ENCODE data around the gene TMEM178B. TPM values are rescaled to one million over a fixed set of nuclear protein-coding genes. Genes with fewer than 3 reads are reported as not detected.

The TMEM178B gene
- total and polyA plus RNA-seq, 7 donors = 0.16 to 4.7 (median 1.4) TPM; not detected in 2

- DNase-seq = no peak
- H3K36me3 ChIP-seq = no peaks in the 10 kb centered on the region
- H3K9me3 ChIP-seq = no peaks in the 10 kb centered on the region
- intact Hi-C loops (cut with DNase I) = no loop called here
- no peaks in the 10 kb centered on the region for H3K4me1 ChIP-seq
- TF ChIP-seq POLR2AphosphoS5 (IDR thresholded peaks at IDR 0.05) (no peak), EP300 (IDR thresholded peaks at IDR 0.05) (no peak), POLR2A (IDR thresholded peaks at IDR 0.05) (no peak), CTCF (IDR thresholded peaks at IDR 0.05) (no peak)
- H3K27ac ChIP-seq = no peak overlapping the region
- H3K4me3 ChIP-seq = no peak overlapping the region
- no peaks in the 10 kb centered on the region for H3K27me3 ChIP-seq
- 79 to 80% methylated on average over 6 of the region's 6 CpGs for WGBS, 2 donors
Measured at GRCh38 chr7:141389140-141389796, 315.4 kb downstream of the TMEM178B start.

- no peaks in the 10 kb centered on the region for H3K4me1 ChIP-seq
- H3K36me3 ChIP-seq = no peaks in the 10 kb centered on the region
- H3K27me3 ChIP-seq = no peaks in the 10 kb centered on the region
- 83% methylated on average over 6 of the region's 6 CpGs for WGBS, 2 donors
- no peak overlapping the region for H3K4me3 ChIP-seq
- TF ChIP-seq POLR2A (IDR thresholded peaks at IDR 0.05) (no peak), POLR2AphosphoS5 (IDR thresholded peaks at IDR 0.05) (no peak), EP300 (IDR thresholded peaks at IDR 0.05) (no peak), CTCF (IDR thresholded peaks at IDR 0.05) (no peak)
- intact Hi-C loops (cut with DNase I) = no loop called here
- no peak overlapping the region for H3K27ac ChIP-seq
- DNase-seq = no peak
- H3K9me3 ChIP-seq = no peaks in the 10 kb centered on the region
Measured at GRCh38 chr7:141390339-141390738, 316.5 kb downstream of the TMEM178B start.

- DNase-seq = no peak
- Histone ChIP-seq H3K9me3 (no peaks in the 10 kb centered on the region), H3K4me1 (no peaks in the 10 kb centered on the region), H3K27me3 (no peaks in the 10 kb centered on the region), H3K27ac (no peak overlapping the region), H3K36me3 (no peaks in the 10 kb centered on the region), H3K4me3 (no peak overlapping the region)
- 36 to 59% methylated on average over 4 of the region's 4 CpGs for WGBS, 2 donors
- TF ChIP-seq POLR2AphosphoS5 (IDR thresholded peaks at IDR 0.05) (no peak), EP300 (IDR thresholded peaks at IDR 0.05) (no peak), CTCF (IDR thresholded peaks at IDR 0.05) (no peak), POLR2A (IDR thresholded peaks at IDR 0.05) (no peak)
- intact Hi-C loops (cut with DNase I) = no loop called here
Measured at GRCh38 chr7:141393056-141393455, 319.2 kb downstream of the TMEM178B start.

- H3K36me3 ChIP-seq = no peaks in the 10 kb centered on the region
- H3K27ac ChIP-seq = no peak overlapping the region
- H3K9me3 ChIP-seq = no peaks in the 10 kb centered on the region
- intact Hi-C loops (cut with DNase I) = no loop called here
- WGBS, 2 donors = 81 to 87% methylated on average over 7 of the region's 7 CpGs
- DNase-seq = no peak
- no peaks in the 10 kb centered on the region for H3K27me3 ChIP-seq
- H3K4me3 ChIP-seq = no peak overlapping the region
- no peaks in the 10 kb centered on the region for H3K4me1 ChIP-seq
- TF ChIP-seq POLR2A (IDR thresholded peaks at IDR 0.05) (no peak), EP300 (IDR thresholded peaks at IDR 0.05) (no peak), POLR2AphosphoS5 (IDR thresholded peaks at IDR 0.05) (no peak), CTCF (IDR thresholded peaks at IDR 0.05) (no peak)
Measured at GRCh38 chr7:141397236-141398163, 323.6 kb downstream of the TMEM178B start.

All from sigmoid colon (tissue), 7 donors.